ENCODE data around the gene MSH6.

The MSH6 gene

GRCh38 chr2:47803770-47804169, 20.8 kb downstream of the MSH6 start:
- no peak for ATAC-seq (ENCODE audit: insufficient read depth, low read depth)
- H2AFZ ChIP-seq (ENCODE audit: low read depth, low read length), result no peak overlapping the region
- DNase-seq, result no peak
- no peaks in the 10 kb centered on the region for H3K4me1 ChIP-seq (ENCODE audit: insufficient read depth, low read length)
- H3K4me3 ChIP-seq (ENCODE audit: low read depth in 1 of 2, low read length in 2 of 2), result no peak overlapping the region
- H4K20me1 ChIP-seq (ENCODE audit: insufficient read depth, low read length), result peaks cover 54% of the 10 kb centered on the region
- no peak overlapping the region for H3K4me2 ChIP-seq (ENCODE audit: insufficient read depth, low read length)
- H3K9me3 ChIP-seq (ENCODE audit: insufficient read depth, low read length, severe bottlenecking), result no peaks in the 10 kb centered on the region
- peaks cover 99% of the 10 kb centered on the region for H3K36me3 ChIP-seq (ENCODE audit: insufficient read depth, low read length)
- H3K79me2 ChIP-seq (ENCODE audit: insufficient read depth, low read length), result peaks cover 54% of the 10 kb centered on the region
- no peaks in the 10 kb centered on the region for H3K27me3 ChIP-seq (ENCODE audit: insufficient read depth, low read length, poor library complexity)
- H3K9ac ChIP-seq (ENCODE audit: low read depth, low read length), result no peak overlapping the region
- TF ChIP-seq CTCF (IDR thresholded peaks at IDR 0.05; ENCODE audit: borderline replicate concordance, extremely low read depth, low read length, poor library complexity, severe bottlenecking) (no peak), EZH2 (IDR thresholded peaks at IDR 0.05; ENCODE audit: borderline replicate concordance, low read depth, low read length, severe bottlenecking) (no peak)
- no peak overlapping the region for H3K27ac ChIP-seq (ENCODE audit: low read length)

- TF ChIP-seq EZH2 (IDR thresholded peaks at IDR 0.05; ENCODE audit: borderline replicate concordance, low read depth, low read length, severe bottlenecking) (no peak), CTCF (IDR thresholded peaks at IDR 0.05; ENCODE audit: borderline replicate concordance, extremely low read depth, low read length, poor library complexity, severe bottlenecking) (no peak)
- no peak overlapping the region for H2AFZ ChIP-seq (ENCODE audit: low read depth, low read length)
- peaks cover 33% of the 10 kb centered on the region; the same call in 1 of the 2 replicates for H4K20me1 ChIP-seq (ENCODE audit: insufficient read depth, low read length)
- H3K36me3 ChIP-seq (ENCODE audit: insufficient read depth, low read length), result peaks cover 98% of the 10 kb centered on the region
- H3K27ac ChIP-seq (ENCODE audit: low read length), result no peak overlapping the region
- no peaks in the 10 kb centered on the region for H3K27me3 ChIP-seq (ENCODE audit: insufficient read depth, low read length, poor library complexity)
- no peak overlapping the region for H3K4me3 ChIP-seq (ENCODE audit: low read depth in 1 of 2, low read length in 2 of 2)
- ATAC-seq (ENCODE audit: insufficient read depth, low read depth) (no peak), DNase-seq (no peak)
- peaks cover 33% of the 10 kb centered on the region for H3K79me2 ChIP-seq (ENCODE audit: insufficient read depth, low read length)
- H3K4me2 ChIP-seq (ENCODE audit: insufficient read depth, low read length), result no peak overlapping the region
- H3K4me1 ChIP-seq (ENCODE audit: insufficient read depth, low read length), result no peaks in the 10 kb centered on the region
- H3K9ac ChIP-seq (ENCODE audit: low read depth, low read length), result no peak overlapping the region
- H3K9me3 ChIP-seq (ENCODE audit: insufficient read depth, low read length, severe bottlenecking), result no peaks in the 10 kb centered on the region
These were observed 22.9 kb downstream of the MSH6 start for GRCh38 chr2:47805850-47806249.

GRCh38 chr2:47808614-47809013, 25.7 kb downstream of the MSH6 start:
- no peaks in the 10 kb centered on the region for H3K27me3 ChIP-seq (ENCODE audit: insufficient read depth, low read length, poor library complexity)
- H3K79me2 ChIP-seq (ENCODE audit: insufficient read depth, low read length), result peaks cover 6% of the 10 kb centered on the region; the same call in 1 of the 2 replicates
- H4K20me1 ChIP-seq (ENCODE audit: insufficient read depth, low read length), result peaks cover 16% of the 10 kb centered on the region; the same call in 1 of the 2 replicates
- H3K36me3 ChIP-seq (ENCODE audit: insufficient read depth, low read length), result peaks cover 90% of the 10 kb centered on the region
- no peak overlapping the region for H3K4me2 ChIP-seq (ENCODE audit: insufficient read depth, low read length)
- no peak overlapping the region for H3K4me3 ChIP-seq (ENCODE audit: low read depth in 1 of 2, low read length in 2 of 2)
- H2AFZ ChIP-seq (ENCODE audit: low read depth, low read length), result no peak overlapping the region
- no peak overlapping the region for H3K27ac ChIP-seq (ENCODE audit: low read length)
- DNase-seq, result no peak
- no peaks in the 10 kb centered on the region for H3K9me3 ChIP-seq (ENCODE audit: insufficient read depth, low read length, severe bottlenecking)
- no peaks in the 10 kb centered on the region for H3K4me1 ChIP-seq (ENCODE audit: insufficient read depth, low read length)
- TF ChIP-seq CTCF (IDR thresholded peaks at IDR 0.05; ENCODE audit: borderline replicate concordance, extremely low read depth, low read length, poor library complexity, severe bottlenecking), result no peak
- no peak for TF ChIP-seq EZH2 (IDR thresholded peaks at IDR 0.05; ENCODE audit: borderline replicate concordance, low read depth, low read length, severe bottlenecking)
- no peak for ATAC-seq (ENCODE audit: insufficient read depth, low read depth)
- no peak overlapping the region for H3K9ac ChIP-seq (ENCODE audit: low read depth, low read length)

- TF ChIP-seq CTCF (IDR thresholded peaks at IDR 0.05; ENCODE audit: borderline replicate concordance, extremely low read depth, low read length, poor library complexity, severe bottlenecking) (no peak), EZH2 (IDR thresholded peaks at IDR 0.05; ENCODE audit: borderline replicate concordance, low read depth, low read length, severe bottlenecking) (no peak)
- H3K27ac ChIP-seq (ENCODE audit: low read length), result no peak overlapping the region
- H3K9me3 ChIP-seq (ENCODE audit: insufficient read depth, low read length, severe bottlenecking), result no peaks in the 10 kb centered on the region
- H3K4me2 ChIP-seq (ENCODE audit: insufficient read depth, low read length), result no peak overlapping the region
- H3K4me3 ChIP-seq (ENCODE audit: low read depth in 1 of 2, low read length in 2 of 2), result no peak overlapping the region
- H3K27me3 ChIP-seq (ENCODE audit: insufficient read depth, low read length, poor library complexity), result no peaks in the 10 kb centered on the region
- H3K9ac ChIP-seq (ENCODE audit: low read depth, low read length), result no peak overlapping the region
- no peak for DNase-seq
- H3K36me3 ChIP-seq (ENCODE audit: insufficient read depth, low read length), result peaks cover 83% of the 10 kb centered on the region
- no peaks in the 10 kb centered on the region for H3K79me2 ChIP-seq (ENCODE audit: insufficient read depth, low read length)
- ATAC-seq (ENCODE audit: insufficient read depth, low read depth), result no peak
- H3K4me1 ChIP-seq (ENCODE audit: insufficient read depth, low read length), result no peaks in the 10 kb centered on the region
- no peak overlapping the region for H2AFZ ChIP-seq (ENCODE audit: low read depth, low read length)
- H4K20me1 ChIP-seq (ENCODE audit: insufficient read depth, low read length), result peaks cover 8% of the 10 kb centered on the region; the same call in 1 of the 2 replicates
These were observed 27.0 kb downstream of the MSH6 start for GRCh38 chr2:47809903-47810302.
